GM23338 (cell line): ENCODE measurements around the gene PLEKHG5. TPM values are rescaled to one million over a fixed set of nuclear protein-coding genes. Genes with fewer than 3 reads are reported as not detected.

Source experiments
- ATAC-seq: fragments of 200-7000 bp; cut with Tn5 transposase; 3 replicates; pipeline ENCODE4 v1.9.1; 2020
- DNase-seq: peaks from one replicate; pipeline ENCODE4 v3.0.0-alpha.2; 2015; ENCODE audit warnings: low spot score
- H2AFZ ChIP-seq: fragments of 200-600 bp; sonication (generic); 2 replicates; pipeline ENCODE4 v1.8.0; 2016; ENCODE audit warnings: antibody characterized with exemption, mild to moderate bottlenecking, moderate library complexity
- H3F3A ChIP-seq: fragments of 200-600 bp; sonication (generic); replicated peaks from 2 replicates; pipeline ENCODE4 v1.8.0; 2017; ENCODE audit warnings: antibody characterized with exemption, mixed run types, low read depth
- H3K27ac ChIP-seq: fragments of 200-600 bp; sonication (generic); 2 replicates; pipeline ENCODE4 v1.6.1; 2016; ENCODE audit warnings: low read depth
- H3K27me3 ChIP-seq: fragments of 200-600 bp; sonication (generic); 2 replicates; pipeline ENCODE4 v1.8.0; 2016; ENCODE audit warnings: mild to moderate bottlenecking, mixed run types, moderate library complexity; ENCODE audit not compliant: insufficient read depth
- H3K36me3 ChIP-seq: fragments of 200-600 bp; sonication (generic); 2 replicates; pipeline ENCODE4 v1.8.0; 2016; ENCODE audit warnings: mild to moderate bottlenecking; ENCODE audit not compliant: insufficient read depth
- H3K4me1 ChIP-seq: fragments of 200-600 bp; sonication (generic); 2 replicates; pipeline ENCODE4 v1.8.0; 2016; ENCODE audit warnings: mild to moderate bottlenecking, moderate library complexity; ENCODE audit not compliant: insufficient read depth
- H3K4me2 ChIP-seq: fragments of 200-600 bp; sonication (generic); 2 replicates; pipeline ENCODE4 v1.7.1; 2017; ENCODE audit warnings: mixed run types
- H3K4me3 ChIP-seq: fragments of 200-600 bp; sonication (generic); 2 replicates; pipeline ENCODE4 v1.6.1; 2016; ENCODE audit warnings: mixed run types
- H3K79me2 ChIP-seq: fragments of 200-600 bp; sonication (generic); replicated peaks from 2 replicates; pipeline ENCODE4 v1.8.0; 2017; ENCODE audit warnings: mild to moderate bottlenecking; ENCODE audit not compliant: insufficient read depth
- H3K9me2 ChIP-seq: fragments of 200-600 bp; sonication (generic); 2 replicates; pipeline ENCODE4 v1.8.0; 2017; ENCODE audit not compliant: insufficient read depth
- H4K20me1 ChIP-seq: fragments of 200-600 bp; sonication (generic); replicated peaks from 2 replicates; pipeline ENCODE4 v1.8.0; 2017; ENCODE audit warnings: mild to moderate bottlenecking; ENCODE audit not compliant: insufficient read depth
- H3K27ac Mint-ChIP-seq: 2 replicates; pipeline ENCODE4 v1.8.0; 2020; ENCODE audit warnings: inconsistent platforms, mild to moderate bottlenecking, moderate library complexity, mixed read lengths
- H3K27me3 Mint-ChIP-seq: 3 replicates; pipeline ENCODE4 v1.8.0; 2022; ENCODE audit warnings: low read depth, mild to moderate bottlenecking, moderate library complexity, mixed read lengths, inconsistent platforms; ENCODE audit not compliant: insufficient read depth, poor library complexity
- H3K36me3 Mint-ChIP-seq: 3 replicates; pipeline ENCODE4 v1.8.0; 2021; ENCODE audit warnings: low read depth, mild to moderate bottlenecking, inconsistent platforms, moderate library complexity, mixed read lengths
- H3K4me1 Mint-ChIP-seq: 3 replicates; pipeline ENCODE4 v1.8.0; 2020; ENCODE audit warnings: mild to moderate bottlenecking, inconsistent platforms, mixed read lengths
- H3K4me3 Mint-ChIP-seq: 3 replicates; pipeline ENCODE4 v1.8.0; 2021; ENCODE audit warnings: moderate library complexity, mild to moderate bottlenecking, inconsistent platforms, mixed read lengths
- H3K9me3 Mint-ChIP-seq: 3 replicates; pipeline ENCODE4 v1.8.0; 2020; ENCODE audit warnings: moderate library complexity, mild to moderate bottlenecking, inconsistent platforms, mixed read lengths
- CREB1 ChIP-seq: fragments of 250-450 bp; sonication (Bioruptor Pico); IDR thresholded peaks from 2 replicates; pipeline ENCODE4 v1.5.0; 2020; ENCODE audit warnings: low read depth, mild to moderate bottlenecking, moderate library complexity
- EZH2 ChIP-seq: fragments of 200-600 bp; sonication (generic); IDR thresholded peaks from one replicate; pipeline ENCODE4 v1.8.0; 2017; ENCODE audit warnings: antibody characterized with exemption, mild to moderate bottlenecking, low read depth; ENCODE audit not compliant: unreplicated experiment
- EZH2phosphoT487 ChIP-seq: fragments of 200-600 bp; sonication (generic); IDR thresholded peaks from one replicate; pipeline ENCODE4 v1.8.1; 2018; ENCODE audit warnings: antibody characterized with exemption; ENCODE audit not compliant: unreplicated experiment
- JUNB ChIP-seq: IDR thresholded peaks from one replicate; pipeline ENCODE4 v1.6.1; 2016; ENCODE audit warnings: antibody characterized with exemption; ENCODE audit not compliant: unreplicated experiment
- NANOG ChIP-seq: IDR thresholded peaks from 2 replicates; pipeline ENCODE4 v1.6.1; 2016; ENCODE audit warnings: antibody characterized with exemption, borderline replicate concordance
- POLR2AphosphoS5 ChIP-seq: IDR thresholded peaks from 2 replicates; pipeline ENCODE4 v1.6.1; 2016; ENCODE audit warnings: antibody characterized with exemption, low read depth
- STAT1 ChIP-seq: IDR thresholded peaks from one replicate; pipeline ENCODE4 v1.6.1; 2016; ENCODE audit warnings: antibody characterized with exemption; ENCODE audit not compliant: unreplicated experiment
- ZNF114 ChIP-seq: fragments of 250-450 bp; sonication (Bioruptor Pico); IDR thresholded peaks from 2 replicates; pipeline ENCODE4 v1.5.0; 2020; ENCODE audit warnings: mild to moderate bottlenecking, moderate library complexity
- ZNF331 ChIP-seq: fragments of 250-450 bp; sonication (Bioruptor Pico); IDR thresholded peaks from 2 replicates; pipeline ENCODE4 v1.5.0; 2020; ENCODE audit warnings: low read depth, mild to moderate bottlenecking, moderate library complexity
- ZNF462 ChIP-seq: fragments of 250-450 bp; sonication (Bioruptor Pico); IDR thresholded peaks from 2 replicates; pipeline ENCODE4 v1.5.0; 2020; ENCODE audit warnings: mild to moderate bottlenecking, moderate library complexity
- polyA plus RNA-seq: library from polyadenylated mRNA; unstranded; fragments of >200 nt; fragmentation: Nextera tagmentation; extraction: Ambion mirVana; gene quantifications from 2 replicates; pipeline ENCODE4 v1.2.1, GENCODE V29; 2016
- total RNA-seq: library from RNA; depleted of rRNA; stranded (reverse); fragments of >200 nt; shearing (Covaris generic); gene quantifications from 2 replicates; pipeline ENCODE4 v1.2.3, GENCODE V29; 2014
- TF ChIP-seq, protein P1 (sequence below): IDR thresholded peaks from 2 replicates; pipeline ENCODE4 v1.6.1; 2016; ENCODE audit warnings: antibody characterized with exemption
- TF ChIP-seq, protein P2 (sequence below), 2 experiments: fragments of 200-600 bp in 1 of 2; sonication (generic) in 1 of 2; conservative IDR thresholded peaks; 2 replicates each; pipeline versions ENCODE4 v1.5.1 to v1.6.1; 2016 to 2017; ENCODE audit warnings: antibody characterized with exemption in 2 of 2, low read depth in 2 of 2, mild to moderate bottlenecking in 2 of 2, moderate library complexity in 1 of 2

Gene PLEKHG5
- total and polyA plus RNA-seq, 2 experiments from 2014 or later: 9.0 to 26.4 TPM

GRCh38 chr1:6419397-6419803, 72.1 kb downstream of the PLEKHG5 start (continued):
- no peak for TF ChIP-seq ZNF462 (CRISPR knock-in tag)
- TF ChIP-seq, protein P1, sequence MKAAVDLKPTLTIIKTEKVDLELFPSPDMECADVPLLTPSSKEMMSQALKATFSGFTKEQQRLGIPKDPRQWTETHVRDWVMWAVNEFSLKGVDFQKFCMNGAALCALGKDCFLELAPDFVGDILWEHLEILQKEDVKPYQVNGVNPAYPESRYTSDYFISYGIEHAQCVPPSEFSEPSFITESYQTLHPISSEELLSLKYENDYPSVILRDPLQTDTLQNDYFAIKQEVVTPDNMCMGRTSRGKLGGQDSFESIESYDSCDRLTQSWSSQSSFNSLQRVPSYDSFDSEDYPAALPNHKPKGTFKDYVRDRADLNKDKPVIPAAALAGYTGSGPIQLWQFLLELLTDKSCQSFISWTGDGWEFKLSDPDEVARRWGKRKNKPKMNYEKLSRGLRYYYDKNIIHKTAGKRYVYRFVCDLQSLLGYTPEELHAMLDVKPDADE: no peak
- TF ChIP-seq JUNB: no peak
- no peak for TF ChIP-seq NANOG
- TF ChIP-seq POLR2AphosphoS5: no peak
- TF ChIP-seq STAT1: no peak
- TF ChIP-seq EZH2phosphoT487: no peak

DNA sequence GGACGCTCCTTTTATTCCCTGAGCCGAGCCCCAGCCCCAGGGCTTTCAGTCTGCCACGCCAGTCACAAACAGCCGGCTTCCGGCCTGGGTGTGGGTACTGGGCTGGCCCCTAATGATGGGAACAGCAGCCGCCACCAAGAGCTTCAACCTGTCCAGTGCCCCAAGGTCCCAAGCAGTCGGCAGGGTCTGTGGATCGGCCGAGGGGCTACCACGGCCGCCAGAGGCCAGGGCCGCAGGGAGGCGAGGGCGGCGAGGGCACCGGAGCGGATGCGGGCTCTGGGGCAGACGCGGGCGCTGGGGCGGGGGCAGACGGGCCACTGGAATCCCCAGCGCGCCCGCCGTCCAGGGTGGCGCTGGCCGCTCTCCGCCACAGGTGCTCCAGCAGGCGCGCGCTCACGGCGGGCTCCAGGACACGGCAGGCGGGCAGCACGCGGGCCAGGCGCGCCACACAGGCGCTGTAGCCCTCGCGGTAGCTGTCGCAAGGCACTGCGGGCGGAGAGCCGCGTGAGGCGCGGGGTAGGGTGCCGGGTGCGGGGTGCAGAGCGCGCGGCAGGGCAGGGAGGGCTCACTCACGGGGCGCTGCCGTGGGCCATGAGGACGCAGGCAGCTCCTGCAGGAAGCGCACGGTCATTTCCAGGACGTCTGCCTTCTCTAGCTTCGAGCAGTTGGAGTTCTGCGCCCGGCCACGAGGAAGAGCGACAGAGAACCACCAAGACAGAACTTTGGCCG, 72.6 kb downstream of the PLEKHG5 start:
- no peak overlapping the region for H3K27ac Mint-ChIP-seq
- peaks cover 10% of the 10 kb centered on the region for H3K4me1 Mint-ChIP-seq
- no peak overlapping the region for H3K27ac ChIP-seq
- H3K4me3 ChIP-seq: peak overlapping the region; percentile 65
- H3F3A ChIP-seq: peaks cover 20% of the 10 kb centered on the region
- peak overlapping the region; percentile 65 for H3K4me3 Mint-ChIP-seq
- peak overlapping the region; percentile 83 for H2AFZ ChIP-seq
- H3K27me3 Mint-ChIP-seq: peaks cover 95% of the 10 kb centered on the region
- no peaks in the 10 kb centered on the region for H3K79me2 ChIP-seq
- no peaks in the 10 kb centered on the region for H3K36me3 ChIP-seq
- peaks cover 8% of the 10 kb centered on the region; the same call in 1 of the 2 replicates for H4K20me1 ChIP-seq
- no peaks in the 10 kb centered on the region for H3K9me2 ChIP-seq
- H3K27me3 ChIP-seq: peaks cover 96% of the 10 kb centered on the region
- H3K36me3 Mint-ChIP-seq: no peaks in the 10 kb centered on the region
- H3K9me3 Mint-ChIP-seq: no peaks in the 10 kb centered on the region; the same call in 2 of the 3 replicates
- ATAC-seq (peak; percentile 1; the same call in 2 of the 3 replicates), DNase-seq (peak; percentile 65)
- peaks cover 19% of the 10 kb centered on the region for H3K4me1 ChIP-seq
- H3K4me2 ChIP-seq: peak overlapping the region; percentile 85
- TF ChIP-seq EZH2phosphoT487 (peak; percentile 21), NANOG (no peak), EZH2 (peak; percentile 54), ZNF114 (no peak), ZNF331 (CRISPR knock-in tag) (no peak), CREB1 (CRISPR knock-in tag) (no peak), JUNB (no peak)
- TF ChIP-seq, protein P2, sequence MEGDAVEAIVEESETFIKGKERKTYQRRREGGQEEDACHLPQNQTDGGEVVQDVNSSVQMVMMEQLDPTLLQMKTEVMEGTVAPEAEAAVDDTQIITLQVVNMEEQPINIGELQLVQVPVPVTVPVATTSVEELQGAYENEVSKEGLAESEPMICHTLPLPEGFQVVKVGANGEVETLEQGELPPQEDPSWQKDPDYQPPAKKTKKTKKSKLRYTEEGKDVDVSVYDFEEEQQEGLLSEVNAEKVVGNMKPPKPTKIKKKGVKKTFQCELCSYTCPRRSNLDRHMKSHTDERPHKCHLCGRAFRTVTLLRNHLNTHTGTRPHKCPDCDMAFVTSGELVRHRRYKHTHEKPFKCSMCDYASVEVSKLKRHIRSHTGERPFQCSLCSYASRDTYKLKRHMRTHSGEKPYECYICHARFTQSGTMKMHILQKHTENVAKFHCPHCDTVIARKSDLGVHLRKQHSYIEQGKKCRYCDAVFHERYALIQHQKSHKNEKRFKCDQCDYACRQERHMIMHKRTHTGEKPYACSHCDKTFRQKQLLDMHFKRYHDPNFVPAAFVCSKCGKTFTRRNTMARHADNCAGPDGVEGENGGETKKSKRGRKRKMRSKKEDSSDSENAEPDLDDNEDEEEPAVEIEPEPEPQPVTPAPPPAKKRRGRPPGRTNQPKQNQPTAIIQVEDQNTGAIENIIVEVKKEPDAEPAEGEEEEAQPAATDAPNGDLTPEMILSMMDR (conservative IDR thresholded peaks at IDR 0.05; ENCODE audit: low read depth in 2 of 2): no peak
- TF ChIP-seq, protein P1: no peak
